Ishikawa (cell line): ENCODE data around the gene TNS3.

ENCODE experiments used
- EGR1 ChIP-seq: IDR thresholded peaks from 2 replicates; pipeline ENCODE4 v1.6.1; 2012
- EP300 ChIP-seq: IDR thresholded peaks from 2 replicates; pipeline ENCODE4 v1.6.1; 2012; ENCODE audit warnings: borderline replicate concordance
- REST ChIP-seq: IDR thresholded peaks from 2 replicates; pipeline ENCODE4 v1.6.1; 2012; ENCODE audit warnings: low read depth, mild to moderate bottlenecking
- TAF1 ChIP-seq: IDR thresholded peaks from 2 replicates; pipeline ENCODE4 v1.6.1; 2012; ENCODE audit warnings: low read depth, mild to moderate bottlenecking
- TCF12 ChIP-seq: IDR thresholded peaks from 2 replicates; pipeline ENCODE4 v1.6.1; 2012; ENCODE audit warnings: low read depth
- USF1 ChIP-seq: IDR thresholded peaks from 2 replicates; pipeline ENCODE4 v1.6.1; 2012

- no peak for TF ChIP-seq EGR1
- no peak for TF ChIP-seq EP300
- no peak for TF ChIP-seq TCF12
- no peak for TF ChIP-seq REST
- no peak for TF ChIP-seq TAF1
- TF ChIP-seq USF1 = no peak
These were observed 24.1 kb upstream of the TNS3 start for GRCh38 chr7:47605816-47606575.
